ENCODE data around the gene PITPNM1. TPM values are rescaled to one million over a fixed set of nuclear protein-coding genes. Genes with fewer than 3 reads are reported as not detected.

The PITPNM1 gene
- total and polyA plus RNA-seq, 2 of the 13 experiments (the other 11 are each of a cell fraction or from before 2014, with no cell fraction given) = 8.2 to 8.5 TPM

DNA sequence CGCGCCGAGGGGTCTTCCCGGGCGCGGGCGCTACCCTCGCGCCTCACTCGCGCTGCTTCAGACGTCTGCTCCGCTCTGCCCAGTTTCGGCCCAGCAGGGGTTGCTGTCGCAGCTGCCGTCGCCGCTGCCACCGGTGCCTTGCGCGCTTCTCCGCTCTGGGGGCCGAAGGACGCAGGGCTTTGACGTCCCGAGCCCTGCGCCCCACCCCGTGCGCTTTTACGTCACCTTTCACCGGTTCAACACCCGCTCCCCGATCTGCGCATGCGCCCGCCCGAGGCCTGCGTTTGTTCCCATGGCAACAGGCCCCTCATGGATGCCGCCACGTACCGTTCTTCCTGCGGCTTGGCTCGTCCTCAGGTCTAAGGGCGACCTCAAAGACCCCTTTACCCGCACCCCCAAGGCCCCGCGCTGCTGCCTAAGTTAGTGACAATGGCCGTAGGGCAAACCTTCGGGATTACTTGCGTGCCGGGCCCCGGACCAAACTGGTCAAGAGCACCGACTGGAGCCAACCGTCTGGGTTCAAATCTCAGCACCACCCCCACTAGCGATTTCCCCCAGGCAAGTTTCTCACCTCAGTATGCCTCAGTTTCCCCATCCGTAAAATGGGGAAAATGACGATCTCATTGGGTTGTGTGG is 3.4 kb upstream of the PITPNM1 start (continued):
- TF ChIP-seq, protein P1, sequence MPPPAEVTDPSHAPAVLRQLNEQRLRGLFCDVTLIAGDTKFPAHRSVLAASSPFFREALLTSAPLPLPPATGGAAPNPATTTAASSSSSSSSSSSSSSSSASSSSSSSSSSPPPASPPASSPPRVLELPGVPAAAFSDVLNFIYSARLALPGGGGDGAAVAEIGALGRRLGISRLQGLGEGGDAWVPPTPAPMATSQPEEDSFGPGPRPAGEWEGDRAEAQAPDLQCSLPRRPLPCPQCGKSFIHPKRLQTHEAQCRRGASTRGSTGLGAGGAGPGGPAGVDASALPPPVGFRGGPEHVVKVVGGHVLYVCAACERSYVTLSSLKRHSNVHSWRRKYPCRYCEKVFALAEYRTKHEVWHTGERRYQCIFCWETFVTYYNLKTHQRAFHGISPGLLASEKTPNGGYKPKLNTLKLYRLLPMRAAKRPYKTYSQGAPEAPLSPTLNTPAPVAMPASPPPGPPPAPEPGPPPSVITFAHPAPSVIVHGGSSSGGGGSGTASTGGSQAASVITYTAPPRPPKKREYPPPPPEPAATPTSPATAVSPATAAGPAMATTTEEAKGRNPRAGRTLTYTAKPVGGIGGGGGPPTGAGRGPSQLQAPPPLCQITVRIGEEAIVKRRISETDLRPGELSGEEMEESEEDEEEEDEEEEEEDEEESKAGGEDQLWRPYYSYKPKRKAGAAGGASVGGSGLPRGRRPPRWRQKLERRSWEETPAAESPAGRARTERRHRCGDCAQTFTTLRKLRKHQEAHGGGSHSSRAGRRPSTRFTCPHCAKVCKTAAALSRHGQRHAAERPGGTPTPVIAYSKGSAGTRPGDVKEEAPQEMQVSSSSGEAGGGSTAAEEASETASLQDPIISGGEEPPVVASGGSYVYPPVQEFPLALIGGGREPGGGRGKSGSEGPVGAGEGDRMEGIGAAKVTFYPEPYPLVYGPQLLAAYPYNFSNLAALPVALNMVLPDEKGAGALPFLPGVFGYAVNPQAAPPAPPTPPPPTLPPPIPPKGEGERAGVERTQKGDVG (CRISPR knock-in tag; IDR thresholded peaks at IDR 0.05; ENCODE audit: borderline replicate concordance) = no peak
- TF ChIP-seq, protein P2, sequence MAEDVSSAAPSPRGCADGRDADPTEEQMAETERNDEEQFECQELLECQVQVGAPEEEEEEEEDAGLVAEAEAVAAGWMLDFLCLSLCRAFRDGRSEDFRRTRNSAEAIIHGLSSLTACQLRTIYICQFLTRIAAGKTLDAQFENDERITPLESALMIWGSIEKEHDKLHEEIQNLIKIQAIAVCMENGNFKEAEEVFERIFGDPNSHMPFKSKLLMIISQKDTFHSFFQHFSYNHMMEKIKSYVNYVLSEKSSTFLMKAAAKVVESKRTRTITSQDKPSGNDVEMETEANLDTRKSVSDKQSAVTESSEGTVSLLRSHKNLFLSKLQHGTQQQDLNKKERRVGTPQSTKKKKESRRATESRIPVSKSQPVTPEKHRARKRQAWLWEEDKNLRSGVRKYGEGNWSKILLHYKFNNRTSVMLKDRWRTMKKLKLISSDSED (CRISPR knock-in tag; IDR thresholded peaks at IDR 0.05) = no peak
- TF ChIP-seq MTF1 (CRISPR knock-in tag; IDR thresholded peaks at IDR 0.05) = no peak
- TF ChIP-seq HNRNPLL (IDR thresholded peaks at IDR 0.05; ENCODE audit: low read depth, low read length, poor library complexity, severe bottlenecking) = peak; percentile 39
- TF ChIP-seq AGO2 (optimal IDR thresholded peaks at IDR 0.05; ENCODE audit: low read depth, low read length) = no peak
- TF ChIP-seq NFYC (CRISPR knock-in tag; IDR thresholded peaks at IDR 0.05) = peak; percentile 76
- TF ChIP-seq CHD2 (IDR thresholded peaks at IDR 0.05; ENCODE audit: low read depth, low read length) = no peak
- TF ChIP-seq, protein P3, sequence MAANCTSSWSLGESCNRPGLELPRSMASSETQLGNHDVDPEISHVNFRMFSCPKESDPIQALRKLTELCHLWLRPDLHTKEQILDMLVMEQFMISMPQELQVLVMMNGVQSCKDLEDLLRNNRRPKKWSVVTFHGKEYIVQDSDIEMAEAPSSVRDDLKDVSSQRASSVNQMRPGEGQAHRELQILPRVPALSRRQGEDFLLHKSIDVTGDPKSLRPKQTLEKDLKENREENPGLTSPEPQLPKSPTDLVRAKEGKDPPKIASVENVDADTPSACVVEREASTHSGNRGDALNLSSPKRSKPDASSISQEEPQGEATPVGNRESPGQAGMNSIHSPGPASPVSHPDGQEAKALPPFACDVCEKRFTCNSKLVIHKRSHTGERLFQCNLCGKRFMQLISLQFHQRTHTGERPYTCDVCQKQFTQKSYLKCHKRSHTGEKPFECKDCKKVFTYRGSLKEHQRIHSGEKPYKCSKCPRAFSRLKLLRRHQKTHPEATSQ (CRISPR knock-in tag; IDR thresholded peaks at IDR 0.05; ENCODE audit: borderline replicate concordance) = no peak
- no peak for TF ChIP-seq ZNF703 (CRISPR knock-in tag; IDR thresholded peaks at IDR 0.05; ENCODE audit: borderline replicate concordance)
- peak; percentile 83 for TF ChIP-seq SP4 (CRISPR knock-in tag; IDR thresholded peaks at IDR 0.05)
- no peak for TF ChIP-seq ZNF160 (CRISPR knock-in tag; IDR thresholded peaks at IDR 0.05)
- no peak for TF ChIP-seq PCBP2 (optimal IDR thresholded peaks at IDR 0.05; ENCODE audit: low read depth, low read length, poor library complexity, severe bottlenecking)
- no peak for TF ChIP-seq ZC3H13 (CRISPR knock-in tag; IDR thresholded peaks at IDR 0.05)
- TF ChIP-seq ZFP41 (CRISPR knock-in tag; IDR thresholded peaks at IDR 0.05; ENCODE audit: borderline replicate concordance) = no peak
- no peak for TF ChIP-seq ZNF382 (CRISPR knock-in tag; IDR thresholded peaks at IDR 0.05; ENCODE audit: borderline replicate concordance)
- TF ChIP-seq KLF11 (CRISPR knock-in tag; IDR thresholded peaks at IDR 0.05) = no peak
- no peak for TF ChIP-seq KDM2A (CRISPR knock-in tag; IDR thresholded peaks at IDR 0.05; ENCODE audit: borderline replicate concordance, low read depth)
- TF ChIP-seq TMF1 (CRISPR knock-in tag; IDR thresholded peaks at IDR 0.05; ENCODE audit: low read depth) = no peak
- TF ChIP-seq FOXC1 (CRISPR knock-in tag; IDR thresholded peaks at IDR 0.05; ENCODE audit: borderline replicate concordance) = peak; percentile 38; the same call in 1 of the 2 replicates
- TF ChIP-seq RXRA (CRISPR knock-in tag; IDR thresholded peaks at IDR 0.05) = peak; percentile 45
- TF ChIP-seq ZNF709 (CRISPR knock-in tag; IDR thresholded peaks at IDR 0.05) = no peak
- TF ChIP-seq, protein P4, sequence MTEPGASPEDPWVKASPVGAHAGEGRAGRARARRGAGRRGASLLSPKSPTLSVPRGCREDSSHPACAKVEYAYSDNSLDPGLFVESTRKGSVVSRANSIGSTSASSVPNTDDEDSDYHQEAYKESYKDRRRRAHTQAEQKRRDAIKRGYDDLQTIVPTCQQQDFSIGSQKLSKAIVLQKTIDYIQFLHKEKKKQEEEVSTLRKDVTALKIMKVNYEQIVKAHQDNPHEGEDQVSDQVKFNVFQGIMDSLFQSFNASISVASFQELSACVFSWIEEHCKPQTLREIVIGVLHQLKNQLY (CRISPR knock-in tag; IDR thresholded peaks at IDR 0.05) = no peak
- no peak for TF ChIP-seq MEIS2 (CRISPR knock-in tag; IDR thresholded peaks at IDR 0.05)
- TF ChIP-seq RBM22 (optimal IDR thresholded peaks at IDR 0.05; ENCODE audit: low read length) = peak; percentile 90

Measured in HepG2 (cell line).